GM18858 (cell line): Measurements from ENCODE around the gene SSTR5.
"Not testable (repeated sequence)": the region's sequence is repeated elsewhere in the genome, so short reads cannot be mapped to it uniquely, and the experiment has no call there.

Experiments used
- ATAC-seq: cut with Tn5 transposase; IDR thresholded peaks from one replicate; pipeline ENCODE4 v1.9.1; 2021; ENCODE audit not compliant: unreplicated experiment

Gene SSTR5

GRCh38 chr16:1072526-1073261, at the start of gene SSTR5:
SSTR5 (plus strand) TSS chr16:1072747; CDS start chr16:1078869, 6,122 bp downstream.
- ATAC-seq: no peak

DNA sequence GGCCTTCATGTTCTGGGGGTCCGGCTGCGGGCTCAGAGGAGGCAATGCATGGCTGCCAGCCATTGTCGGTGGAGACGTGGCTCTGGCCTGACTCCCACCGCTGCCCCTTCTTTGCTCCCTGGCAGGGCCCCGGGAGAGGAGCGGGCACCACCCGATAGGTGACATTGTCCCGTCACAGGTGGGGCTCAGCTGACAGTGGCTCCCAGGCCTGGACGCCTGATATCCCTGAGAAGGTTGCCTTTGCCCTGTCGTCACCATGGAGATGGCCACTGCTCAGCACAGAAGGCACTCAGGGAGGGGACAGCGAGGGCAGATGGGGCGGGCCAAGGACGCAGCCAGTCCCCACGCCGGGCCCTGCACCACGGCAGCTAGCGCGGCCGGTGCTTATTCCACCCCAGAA, 48.4 kb upstream of the SSTR5 start:
- ATAC-seq: no peak

GRCh38 chr16:1025183-1025809, 47.3 kb upstream of the SSTR5 start:
- not testable (repeated sequence) for ATAC-seq

GRCh38 chr16:1026057-1026783, 46.3 kb upstream of the SSTR5 start:
- ATAC-seq: no peak

DNA sequence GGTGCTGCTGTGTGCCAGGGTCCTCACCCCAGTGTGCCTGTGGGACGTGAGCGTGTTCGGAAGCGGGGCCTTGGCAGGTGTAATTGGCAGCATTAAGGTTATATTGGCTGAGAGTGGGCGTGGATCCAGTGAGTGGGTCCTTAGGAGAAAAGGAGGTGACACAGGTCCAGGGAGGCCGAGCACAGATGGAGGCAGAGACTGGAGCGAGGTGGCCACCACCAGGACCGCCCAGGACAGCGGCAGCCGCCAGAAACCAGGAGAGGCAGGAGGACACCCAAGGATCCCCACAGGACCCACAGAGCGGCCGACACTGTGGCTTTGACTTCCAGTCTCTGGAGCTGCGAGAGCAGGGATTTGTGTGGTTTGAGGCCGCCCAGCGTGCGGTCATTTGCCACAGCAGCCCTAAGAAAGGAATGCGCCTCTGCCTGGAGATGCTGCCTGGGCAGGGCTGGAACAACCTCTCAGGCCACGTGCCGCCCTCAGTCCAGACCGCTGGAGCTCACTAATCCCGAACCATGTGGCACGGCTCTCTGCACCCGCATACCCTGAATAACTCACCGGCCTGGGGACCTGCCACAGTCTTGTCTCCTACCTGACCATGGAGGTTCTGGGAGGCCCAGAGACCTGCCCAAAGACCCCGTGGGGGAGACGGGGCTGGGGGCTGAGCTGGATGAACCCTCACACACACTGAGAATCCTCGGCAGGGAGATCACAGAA, 45.6 kb upstream of the SSTR5 start:
- ATAC-seq: no peak

DNA sequence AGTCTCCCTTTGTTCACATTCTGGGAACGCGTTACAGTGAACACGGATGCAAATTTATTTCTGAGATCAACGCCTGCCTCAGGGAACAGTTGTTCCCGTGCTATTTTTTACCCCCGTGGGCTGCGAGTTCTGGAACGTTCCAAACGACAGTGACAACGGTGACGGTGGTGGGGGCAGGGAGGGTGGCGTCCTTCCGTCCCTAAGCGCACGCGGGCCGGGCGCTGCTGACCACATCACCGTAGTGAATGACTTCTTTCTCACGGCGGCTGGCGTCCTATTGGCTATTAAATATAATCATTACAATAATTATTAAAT, 45.1 kb upstream of the SSTR5 start:
- no peak for ATAC-seq

GRCh38 chr16:1028056-1028455, 44.5 kb upstream of the SSTR5 start:
- no peak for ATAC-seq

- no peak for ATAC-seq
Measured at GRCh38 chr16:1028524-1029258, 43.9 kb upstream of the SSTR5 start.

DNA sequence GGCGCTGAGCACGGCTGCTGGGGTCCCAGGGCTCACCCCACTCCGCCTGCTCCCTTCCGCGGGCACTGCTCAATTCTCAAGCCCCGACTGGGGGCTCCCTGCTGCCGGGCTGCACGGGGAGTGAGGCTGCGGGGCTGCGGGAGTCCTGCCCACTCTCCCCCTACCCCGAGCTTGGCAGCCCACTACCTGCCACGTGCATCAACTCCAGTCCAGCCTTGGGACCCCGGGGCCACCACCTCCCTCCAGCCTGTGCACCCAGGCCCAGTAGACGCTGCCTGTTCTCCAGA, 43.3 kb upstream of the SSTR5 start:
- no peak for ATAC-seq

GRCh38 chr16:1030473-1030901, 42.1 kb upstream of the SSTR5 start:
- ATAC-seq: no peak

GRCh38 chr16:1031666-1032065, 40.9 kb upstream of the SSTR5 start:
- no peak for ATAC-seq

DNA sequence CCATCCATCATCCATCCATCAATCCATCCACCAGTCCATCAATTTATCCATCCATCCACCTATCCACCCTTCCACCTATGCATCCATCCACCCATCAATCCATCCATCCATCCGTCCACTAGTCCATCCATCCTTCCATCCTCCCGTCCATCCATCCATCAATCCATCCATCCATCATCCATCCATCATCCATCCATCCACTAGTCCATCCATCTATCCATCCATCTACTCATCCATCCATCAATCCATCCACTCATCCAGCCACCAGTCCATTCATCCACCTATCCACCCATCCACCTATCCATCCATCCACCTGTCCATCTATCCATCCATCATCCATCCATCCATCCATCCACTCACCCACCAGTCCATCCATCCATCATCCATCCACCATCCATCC, 39.9 kb upstream of the SSTR5 start:
- no peak for ATAC-seq

- no peak for ATAC-seq
Measured at GRCh38 chr16:1033128-1033679, 39.3 kb upstream of the SSTR5 start.

GRCh38 chr16:1034230-1035065, 38.1 kb upstream of the SSTR5 start:
- no peak for ATAC-seq

DNA sequence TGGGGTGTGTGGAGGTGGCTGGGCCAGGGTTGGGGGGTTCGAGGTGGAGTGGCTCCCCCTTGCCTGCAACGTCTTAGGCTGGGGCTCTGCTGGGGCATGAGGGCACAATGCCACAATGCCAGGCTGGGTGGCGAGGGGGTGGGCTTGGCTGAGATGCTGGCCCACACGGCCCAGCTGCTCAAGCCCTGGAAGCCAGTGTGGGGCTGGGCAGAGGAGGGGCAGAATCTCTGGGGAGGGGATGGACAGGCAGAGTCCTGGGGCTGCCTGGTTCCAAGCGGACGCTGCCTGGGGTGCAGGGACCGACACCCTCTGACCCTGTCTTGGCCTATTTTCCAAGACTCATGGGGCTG, 37.5 kb upstream of the SSTR5 start:
- ATAC-seq: no peak

- no peak for ATAC-seq
Measured at GRCh38 chr16:1036166-1036565, 36.4 kb upstream of the SSTR5 start.

GRCh38 chr16:1036726-1037393, 35.7 kb upstream of the SSTR5 start:
- ATAC-seq: no peak

- ATAC-seq: no peak
Measured at GRCh38 chr16:1037394-1038257, 34.9 kb upstream of the SSTR5 start.

GRCh38 chr16:1038932-1039331, 33.6 kb upstream of the SSTR5 start:
- ATAC-seq: no peak
